Adrenal gland (tissue), 12 donors: ENCODE results near the gene HPS1. TPM values are rescaled to one million over a fixed set of nuclear protein-coding genes. Genes with fewer than 3 reads are reported as not detected.

Experiments
- DNase-seq, 7 donors: peaks; one replicate each; pipeline ENCODE4 v3.0.0-alpha.2; 2019 to 2020
- H3K27ac ChIP-seq, 5 donors: fragments of 200-600 bp; sonication (generic) in 4 of 5; 1 replicate in 3 of 5; 2 replicates in 2 of 5; pipeline versions ENCODE4 v1.5.1 to v1.8.0; 2016 to 2020; ENCODE audit warnings: mild to moderate bottlenecking in 1 of 5
- H3K27me3 ChIP-seq: fragments of 200-600 bp; 2 replicates; pipeline ENCODE4 v1.8.0; 2021
- H3K36me3 ChIP-seq, 2 donors: fragments of 200-600 bp; replicated peaks in 1 of 2; 1 replicate in 1 of 2; 2 replicates in 1 of 2; pipeline versions ENCODE4 v1.5.1 to v1.8.0; 2018 to 2022
- H3K4me1 ChIP-seq, 2 donors: fragments of 200-600 bp; replicated peaks in 1 of 2; 1 replicate in 1 of 2; 2 replicates in 1 of 2; pipeline versions ENCODE4 v1.5.1 to v1.8.0; 2018 to 2021
- H3K4me3 ChIP-seq, 4 donors: fragments of 200-600 bp; sonication (generic) in 3 of 4; one replicate each; pipeline ENCODE4 v1.5.1; 2016 to 2018
- H3K9me3 ChIP-seq, 3 donors: fragments of 200-600 bp; sonication (generic) in 1 of 3; replicated peaks in 1 of 3; 1 replicate in 2 of 3; 2 replicates in 1 of 3; pipeline versions ENCODE4 v1.5.1 to v1.8.0; 2016 to 2021
- CTCF ChIP-seq, 6 experiments: fragments of 450-650 bp in 4 of 6; fragments of 200-600 bp in 2 of 6; sonication (generic) in 1 of 6; IDR thresholded peaks; 1 replicate in 5 of 6; 2 replicates in 1 of 6; pipeline versions ENCODE4 v1.5.1 to v1.8.0; 2016 to 2021; ENCODE audit warnings: antibody characterized with exemption in 6 of 6, mild to moderate bottlenecking in 2 of 6, moderate library complexity in 1 of 6
- POLR2A ChIP-seq, 2 donors: fragments of 450-650 bp; IDR thresholded peaks; one replicate each; pipeline ENCODE4 v1.6.1; 2017; ENCODE audit warnings: antibody characterized with exemption in 2 of 2, mild to moderate bottlenecking in 2 of 2, moderate library complexity in 1 of 2
- WGBS, 4 donors: extraction: QIAGEN DNeasy Blood & Tissue Kit in 2 of 4; methylation state at CpG; one replicate each; pipeline versions ENCODE4 v1.1.5 to v1.1.7; 2013 to 2017; 5-methylcytosine and 5-hydroxymethylcytosine counted together
- intact Hi-C, 2 donors: fragments of 100-400 bp; cut with DNase I; formaldehyde crosslinking; loops; one replicate each; pipeline versions ENCODE4 v1.14.1 to v1.15.0; 2022 to 2023
- polyA plus RNA-seq, 3 donors: library from polyadenylated mRNA; stranded (reverse); fragments of 200-250 nt in 2 of 3; fragments of 350-450 nt in 1 of 3; fragmentation: Illumina TruSeq in 1 of 3; extraction: RNeasy Lipid Tissue Mini Kit (QIAGEN cat#74804) in 1 of 3; gene quantifications; one replicate each; pipeline ENCODE4 v1.2.3, GENCODE V29; 2013 to 2014
- total RNA-seq, 9 donors: library from RNA; depleted of rRNA in 4 of 9; stranded (reverse); fragments of >200 nt in 4 of 9; fragments of 120-200 nt in 1 of 9; fragmentation: NEBNext Ultra II Directional in 1 of 9; extraction: Animal tissue kit (Norgen Biotek cat#: 25700) in 1 of 9; gene quantifications; one replicate each; pipeline versions ENCODE4 v1.1.0 to v1.2.4, GENCODE V29; 2013 to 2023
- donor health status: healthy with polysubstance abuse.
- donor health status: Bipolar disorder and iron deficiency.
- donor health status: DM: yes; HTN: yes; CAD: no.
- donor health status: DM: no; HTN: no; CAD: no.
- donor health status: DM: no; HTN: no; CAD: no.
- donor health status: DM: yes; HTN: yes; CAD: no.

HPS1 gene
- total and polyA plus RNA-seq, 12 donors: 28.6 to 95.6 (median 70.3) TPM

- intact Hi-C loops: loop anchor here (5.0 to 10.0 kb wide), 3 partner anchors 709 to 781 kb away; no protein-coding TSS in a partner anchor
- Histone ChIP-seq H3K27me3 (no peaks in the 10 kb centered on the region), H3K9me3 (no peaks in the 10 kb centered on the region), H3K4me3 (no peak overlapping the region), H3K4me1 (peaks cover 11% of the 10 kb centered on the region in 2 donors), H3K36me3 (no peaks in the 10 kb centered on the region), H3K27ac (no peak overlapping the region)
- WGBS, 4 donors: 80 to 90% (median 83%) methylated on average over 3 of the region's 3 CpGs
- TF ChIP-seq CTCF (IDR thresholded peaks at IDR 0.05) (no peak), POLR2A (IDR thresholded peaks at IDR 0.05) (no peak)
- DNase-seq: no peak
These were observed 19.1 kb upstream of the HPS1 start for GRCh38 chr10:98465866-98466265.

- peaks cover 14 to 16% of the 10 kb centered on the region in 2 donors for H3K4me1 ChIP-seq
- no peaks in the 10 kb centered on the region for H3K36me3 ChIP-seq
- no peaks in the 10 kb centered on the region for H3K9me3 ChIP-seq
- no peak for TF ChIP-seq POLR2A (IDR thresholded peaks at IDR 0.05)
- TF ChIP-seq CTCF (IDR thresholded peaks at IDR 0.05): no peak
- 63 to 67% (median 66%) methylated on average over 8 of the region's 8 CpGs for WGBS, 4 donors
- intact Hi-C loops: loop anchor here (10.0 kb wide), 2 partner anchors 711 to 781 kb away; no protein-coding TSS in a partner anchor
- H3K27me3 ChIP-seq: no peaks in the 10 kb centered on the region
- no peak overlapping the region for H3K27ac ChIP-seq
- no peak overlapping the region for H3K4me3 ChIP-seq
- DNase-seq: no peak
These were observed 17.4 kb upstream of the HPS1 start for GRCh38 chr10:98463976-98464754.

GRCh38 chr10:98463016-98463415, 16.3 kb upstream of the HPS1 start:
- Histone ChIP-seq H3K36me3 (no peaks in the 10 kb centered on the region), H3K9me3 (no peaks in the 10 kb centered on the region), H3K4me1 (peaks cover 13 to 16% of the 10 kb centered on the region in 2 donors), H3K27me3 (no peaks in the 10 kb centered on the region), H3K4me3 (no peak overlapping the region), H3K27ac (no peak overlapping the region)
- intact Hi-C loops: loop anchor here (10.0 kb wide), 2 partner anchors 712 to 782 kb away; no protein-coding TSS in a partner anchor
- no peak for DNase-seq
- WGBS, 4 donors: 85 to 90% (median 87%) methylated on average over 6 of the region's 6 CpGs
- no peak for TF ChIP-seq CTCF (IDR thresholded peaks at IDR 0.05)
- TF ChIP-seq POLR2A (IDR thresholded peaks at IDR 0.05): no peak

- intact Hi-C loops: loop anchor here (10.0 kb wide), 2 partner anchors 713 to 783 kb away; no protein-coding TSS in a partner anchor
- 87 to 93% (median 91%) methylated on average over 3 of the region's 3 CpGs for WGBS, 4 donors
- Histone ChIP-seq H3K4me1 (peaks cover 8 to 10% of the 10 kb centered on the region in 2 donors), H3K36me3 (no peaks in the 10 kb centered on the region), H3K4me3 (no peak overlapping the region), H3K9me3 (no peaks in the 10 kb centered on the region), H3K27ac (peak overlapping the region in 3 of 5 donors; percentile 65 to 86 (median 74)), H3K27me3 (no peaks in the 10 kb centered on the region)
- DNase-seq: no peak
- no peak for TF ChIP-seq CTCF (IDR thresholded peaks at IDR 0.05)
These were observed 14.7 kb upstream of the HPS1 start for GRCh38 chr10:98461500-98461842.
